K562 (cell line): ENCODE results near the gene ACBD4. TPM values are rescaled to one million over a fixed set of nuclear protein-coding genes. Genes with fewer than 3 reads are reported as not detected.
A peak's percentile ranks its signal among the peaks of the same experiment; 100 is the strongest.

Experiments
- EGR1 ChIP-seq: fragments of 450-650 bp; conservative IDR thresholded peaks from 2 replicates; pipeline ENCODE4 v1.6.1; 2017; ENCODE audit warnings: mild to moderate bottlenecking
- ERF ChIP-seq: fragments of 450-650 bp; formaldehyde crosslinking; IDR thresholded peaks from 2 replicates; pipeline ENCODE4 v1.4.0; 2020; ENCODE audit warnings: mild to moderate bottlenecking, mixed read lengths
- NONO ChIP-seq, 2 experiments: fragments of 200-400 bp in 1 of 2; fragments of 450-650 bp in 1 of 2; formaldehyde crosslinking in 1 of 2; IDR thresholded peaks; 2 replicates each; pipeline ENCODE4 v1.6.1; 2017; ENCODE audit warnings: low read depth in 2 of 2, mild to moderate bottlenecking in 2 of 2, moderate library complexity in 2 of 2, low read length in 1 of 2
- SMARCC2 ChIP-seq: fragments of 450-650 bp; IDR thresholded peaks from 2 replicates; pipeline ENCODE4 v1.6.1; 2017; ENCODE audit warnings: antibody characterized with exemption, moderate library complexity, mild to moderate bottlenecking, low read depth
- TARDBP ChIP-seq: fragments of 450-650 bp; IDR thresholded peaks from 2 replicates; pipeline ENCODE4 v1.6.1; 2016
- ZNF3 ChIP-seq: fragments of 250-450 bp; sonication (Bioruptor Pico); IDR thresholded peaks from 2 replicates; pipeline ENCODE4 v1.5.0; 2021; ENCODE audit warnings: mild to moderate bottlenecking, moderate library complexity
- polyA plus RNA-seq, 8 experiments: library from polyadenylated mRNA; depleted of rRNA in 4 of 8; stranded (reverse) in 5 of 8; unstranded in 3 of 8; fragments of >200 nt; fragmentation: Nextera tagmentation in 2 of 8; fragmentation: Illumina TruSeq in 1 of 8; extraction: Ambion mirVana in 2 of 8; extraction: Trizol in 1 of 8; gene quantifications; 2 replicates each; pipeline versions ENCODE4 v1.2.1 to v1.2.3, GENCODE V29; 2011 to 2014; ENCODE audit warnings: inconsistent platforms in 1 of 8, missing spikeins in 1 of 8
- total RNA-seq, 7 experiments: library from RNA; depleted of rRNA in 6 of 7; stranded (reverse); fragments of >200 nt in 6 of 7; fragmentation: Illumina TruSeq in 2 of 7; extraction: Trizol in 2 of 7; gene quantifications; 2 replicates each; pipeline versions ENCODE4 v1.2.1 to v1.2.3, GENCODE V29; 2011 to 2021; ENCODE audit warnings: low replicate concordance in 1 of 7
- TF ChIP-seq, protein P1 (sequence below): sonication (generic); formaldehyde crosslinking; IDR thresholded peaks from 2 replicates; pipeline ENCODE4 v1.8.0; 2023; ENCODE audit warnings: missing genetic modification reagents, mild to moderate bottlenecking, borderline replicate concordance
- TF ChIP-seq, protein P2 (sequence below): fragments of 450-650 bp; formaldehyde crosslinking; IDR thresholded peaks from 2 replicates; pipeline ENCODE4 v1.4.0; 2020; ENCODE audit warnings: mild to moderate bottlenecking, moderate library complexity
- TF ChIP-seq, protein P3 (sequence below): IDR thresholded peaks from 2 replicates; pipeline ENCODE4 v1.6.1; 2016; ENCODE audit warnings: missing genetic modification characterization, missing compliant biosample characterization

ACBD4 gene
- total and polyA plus RNA-seq, 9 of the 15 experiments (the other 6 are each of a cell fraction or from before 2014, with no cell fraction given) = 0.14 to 6.9 (median 4.6) TPM

DNA sequence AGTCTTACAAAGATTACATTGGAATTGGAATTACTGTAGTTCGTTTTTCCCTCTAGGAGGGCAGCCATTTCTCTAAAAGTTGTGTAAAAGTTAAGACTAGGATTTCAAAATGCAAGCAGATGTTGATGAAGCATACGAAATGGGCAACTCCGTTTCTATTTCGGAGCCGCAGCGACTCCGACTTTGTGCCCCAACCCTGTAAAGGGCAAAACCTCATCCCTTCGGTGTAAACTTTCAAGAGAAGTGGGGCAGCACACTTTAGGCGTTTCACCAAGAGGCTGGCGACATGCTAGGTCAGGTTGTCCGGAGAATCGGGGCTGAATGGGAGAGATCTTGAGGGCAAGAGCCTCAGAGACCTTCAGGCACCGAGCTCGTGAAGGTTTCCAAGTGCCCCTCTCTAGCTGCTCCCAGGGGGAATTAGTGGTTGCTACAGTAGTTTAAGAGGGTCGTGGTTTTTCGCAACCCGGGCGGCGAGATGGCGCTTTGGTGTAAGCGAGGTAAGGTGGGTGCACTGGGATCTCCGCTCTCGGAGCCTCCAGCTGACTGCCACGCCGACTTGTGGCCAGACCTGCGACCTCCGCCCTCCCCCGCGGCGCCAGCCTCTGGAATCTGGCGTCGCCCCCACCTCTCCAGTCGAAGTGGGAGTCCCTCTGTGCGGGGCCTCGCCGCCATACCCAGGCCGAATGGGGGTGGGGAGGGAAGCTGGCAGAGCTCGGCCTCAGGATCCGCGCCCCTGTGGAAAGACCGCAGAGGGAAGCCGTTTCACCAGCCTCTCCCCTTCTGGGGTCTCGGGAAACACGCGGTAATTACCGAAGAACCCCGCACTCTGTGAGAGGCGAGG lies 25.2 kb downstream of the ACBD4 start (continued):
- TF ChIP-seq, protein P1, sequence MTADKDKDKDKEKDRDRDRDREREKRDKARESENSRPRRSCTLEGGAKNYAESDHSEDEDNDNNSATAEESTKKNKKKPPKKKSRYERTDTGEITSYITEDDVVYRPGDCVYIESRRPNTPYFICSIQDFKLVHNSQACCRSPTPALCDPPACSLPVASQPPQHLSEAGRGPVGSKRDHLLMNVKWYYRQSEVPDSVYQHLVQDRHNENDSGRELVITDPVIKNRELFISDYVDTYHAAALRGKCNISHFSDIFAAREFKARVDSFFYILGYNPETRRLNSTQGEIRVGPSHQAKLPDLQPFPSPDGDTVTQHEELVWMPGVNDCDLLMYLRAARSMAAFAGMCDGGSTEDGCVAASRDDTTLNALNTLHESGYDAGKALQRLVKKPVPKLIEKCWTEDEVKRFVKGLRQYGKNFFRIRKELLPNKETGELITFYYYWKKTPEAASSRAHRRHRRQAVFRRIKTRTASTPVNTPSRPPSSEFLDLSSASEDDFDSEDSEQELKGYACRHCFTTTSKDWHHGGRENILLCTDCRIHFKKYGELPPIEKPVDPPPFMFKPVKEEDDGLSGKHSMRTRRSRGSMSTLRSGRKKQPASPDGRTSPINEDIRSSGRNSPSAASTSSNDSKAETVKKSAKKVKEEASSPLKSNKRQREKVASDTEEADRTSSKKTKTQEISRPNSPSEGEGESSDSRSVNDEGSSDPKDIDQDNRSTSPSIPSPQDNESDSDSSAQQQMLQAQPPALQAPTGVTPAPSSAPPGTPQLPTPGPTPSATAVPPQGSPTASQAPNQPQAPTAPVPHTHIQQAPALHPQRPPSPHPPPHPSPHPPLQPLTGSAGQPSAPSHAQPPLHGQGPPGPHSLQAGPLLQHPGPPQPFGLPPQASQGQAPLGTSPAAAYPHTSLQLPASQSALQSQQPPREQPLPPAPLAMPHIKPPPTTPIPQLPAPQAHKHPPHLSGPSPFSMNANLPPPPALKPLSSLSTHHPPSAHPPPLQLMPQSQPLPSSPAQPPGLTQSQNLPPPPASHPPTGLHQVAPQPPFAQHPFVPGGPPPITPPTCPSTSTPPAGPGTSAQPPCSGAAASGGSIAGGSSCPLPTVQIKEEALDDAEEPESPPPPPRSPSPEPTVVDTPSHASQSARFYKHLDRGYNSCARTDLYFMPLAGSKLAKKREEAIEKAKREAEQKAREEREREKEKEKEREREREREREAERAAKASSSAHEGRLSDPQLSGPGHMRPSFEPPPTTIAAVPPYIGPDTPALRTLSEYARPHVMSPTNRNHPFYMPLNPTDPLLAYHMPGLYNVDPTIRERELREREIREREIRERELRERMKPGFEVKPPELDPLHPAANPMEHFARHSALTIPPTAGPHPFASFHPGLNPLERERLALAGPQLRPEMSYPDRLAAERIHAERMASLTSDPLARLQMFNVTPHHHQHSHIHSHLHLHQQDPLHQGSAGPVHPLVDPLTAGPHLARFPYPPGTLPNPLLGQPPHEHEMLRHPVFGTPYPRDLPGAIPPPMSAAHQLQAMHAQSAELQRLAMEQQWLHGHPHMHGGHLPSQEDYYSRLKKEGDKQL (CRISPR knock-in tag) = 0 out of 2 replicates have a peak, but pooled peaks have one; percentile 24
- TF ChIP-seq ZNF3 (CRISPR knock-in tag) = no peak
- TF ChIP-seq, protein P2, sequence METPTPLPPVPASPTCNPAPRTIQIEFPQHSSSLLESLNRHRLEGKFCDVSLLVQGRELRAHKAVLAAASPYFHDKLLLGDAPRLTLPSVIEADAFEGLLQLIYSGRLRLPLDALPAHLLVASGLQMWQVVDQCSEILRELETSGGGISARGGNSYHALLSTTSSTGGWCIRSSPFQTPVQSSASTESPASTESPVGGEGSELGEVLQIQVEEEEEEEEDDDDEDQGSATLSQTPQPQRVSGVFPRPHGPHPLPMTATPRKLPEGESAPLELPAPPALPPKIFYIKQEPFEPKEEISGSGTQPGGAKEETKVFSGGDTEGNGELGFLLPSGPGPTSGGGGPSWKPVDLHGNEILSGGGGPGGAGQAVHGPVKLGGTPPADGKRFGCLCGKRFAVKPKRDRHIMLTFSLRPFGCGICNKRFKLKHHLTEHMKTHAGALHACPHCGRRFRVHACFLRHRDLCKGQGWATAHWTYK (CRISPR knock-in tag) = 0 out of 2 replicates have a peak, but pooled peaks have one; percentile 24
- TF ChIP-seq SMARCC2 = 0 out of 2 replicates have a peak, but pooled peaks have one; percentile 41
- TF ChIP-seq TARDBP = no peak
- TF ChIP-seq, protein P3, sequence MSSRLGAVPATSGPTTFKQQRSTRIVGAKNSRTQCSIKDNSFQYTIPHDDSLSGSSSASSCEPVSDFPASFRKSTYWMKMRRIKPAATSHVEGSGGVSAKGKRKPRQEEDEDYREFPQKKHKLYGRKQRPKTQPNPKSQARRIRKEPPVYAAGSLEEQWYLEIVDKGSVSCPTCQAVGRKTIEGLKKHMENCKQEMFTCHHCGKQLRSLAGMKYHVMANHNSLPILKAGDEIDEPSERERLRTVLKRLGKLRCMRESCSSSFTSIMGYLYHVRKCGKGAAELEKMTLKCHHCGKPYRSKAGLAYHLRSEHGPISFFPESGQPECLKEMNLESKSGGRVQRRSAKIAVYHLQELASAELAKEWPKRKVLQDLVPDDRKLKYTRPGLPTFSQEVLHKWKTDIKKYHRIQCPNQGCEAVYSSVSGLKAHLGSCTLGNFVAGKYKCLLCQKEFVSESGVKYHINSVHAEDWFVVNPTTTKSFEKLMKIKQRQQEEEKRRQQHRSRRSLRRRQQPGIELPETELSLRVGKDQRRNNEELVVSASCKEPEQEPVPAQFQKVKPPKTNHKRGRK (tag) = no peak
- peak; percentile 83 for TF ChIP-seq EGR1
- 0 out of 2 replicates have a peak, but pooled peaks have one; percentile 53 for TF ChIP-seq ERF
- 0 out of 4 replicates have a peak, but pooled peaks of 1 of the 2 experiments have one; percentile 14 for TF ChIP-seq NONO (IDR thresholded peaks at IDR 0.05; ENCODE audit: low read depth in 2 of 2, low read length in 1 of 2)
